Measurements from ENCODE around the gene PTPN5.
"Not testable (repeated sequence)": the region's sequence is repeated elsewhere in the genome, so short reads cannot be mapped to it uniquely, and the experiment has no call there.

The PTPN5 gene

DNA sequence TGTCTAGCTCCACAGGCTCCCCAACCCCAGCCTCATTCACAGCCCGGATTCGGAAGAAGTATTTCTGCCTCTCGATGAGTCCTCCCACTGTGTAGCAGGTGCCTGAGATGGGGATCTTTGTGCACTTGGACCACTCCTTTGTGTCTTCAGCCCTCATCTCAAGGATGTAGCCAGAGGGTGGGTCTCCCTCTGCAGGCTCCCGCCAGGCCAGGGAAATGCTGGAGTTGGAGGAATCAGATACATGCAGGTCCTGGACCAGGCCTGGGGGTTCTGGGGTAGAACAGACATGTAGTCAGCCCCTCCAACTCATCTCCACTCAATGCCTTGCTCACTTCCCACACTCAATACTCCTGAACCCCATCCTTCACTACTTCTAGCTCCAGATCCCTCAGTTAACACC is 82.2 kb downstream of the PTPN5 start:
- no peak for DNase-seq (ENCODE audit: low read depth in 2 of 2)

DNA sequence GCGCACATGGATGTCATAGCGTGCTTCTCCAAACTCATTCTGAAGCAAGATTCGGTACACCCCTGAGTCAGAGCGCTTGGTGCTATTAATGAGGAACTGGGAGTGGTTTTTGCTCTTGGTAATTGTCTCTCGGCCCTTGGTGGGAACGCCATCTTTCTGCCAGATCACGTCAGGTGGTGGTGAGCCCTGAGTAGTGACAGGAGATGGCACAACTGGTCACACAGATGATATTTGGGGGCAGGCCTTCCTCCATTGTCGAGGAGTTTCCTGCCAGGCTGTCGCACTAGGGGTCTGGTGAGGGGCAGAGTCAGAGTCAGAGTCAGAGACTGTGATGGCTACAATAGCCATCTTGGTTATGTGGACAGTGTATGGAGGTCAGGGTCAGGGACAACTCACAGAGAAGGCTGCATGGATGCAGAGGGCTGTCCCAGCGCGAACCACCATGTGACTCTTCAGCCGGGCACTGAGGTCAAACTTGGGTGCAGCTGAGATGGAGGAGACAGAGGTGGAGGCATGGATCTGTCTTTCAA is 83.7 kb downstream of the PTPN5 start:
- no peak for DNase-seq (ENCODE audit: low read depth in 2 of 2)

DNA sequence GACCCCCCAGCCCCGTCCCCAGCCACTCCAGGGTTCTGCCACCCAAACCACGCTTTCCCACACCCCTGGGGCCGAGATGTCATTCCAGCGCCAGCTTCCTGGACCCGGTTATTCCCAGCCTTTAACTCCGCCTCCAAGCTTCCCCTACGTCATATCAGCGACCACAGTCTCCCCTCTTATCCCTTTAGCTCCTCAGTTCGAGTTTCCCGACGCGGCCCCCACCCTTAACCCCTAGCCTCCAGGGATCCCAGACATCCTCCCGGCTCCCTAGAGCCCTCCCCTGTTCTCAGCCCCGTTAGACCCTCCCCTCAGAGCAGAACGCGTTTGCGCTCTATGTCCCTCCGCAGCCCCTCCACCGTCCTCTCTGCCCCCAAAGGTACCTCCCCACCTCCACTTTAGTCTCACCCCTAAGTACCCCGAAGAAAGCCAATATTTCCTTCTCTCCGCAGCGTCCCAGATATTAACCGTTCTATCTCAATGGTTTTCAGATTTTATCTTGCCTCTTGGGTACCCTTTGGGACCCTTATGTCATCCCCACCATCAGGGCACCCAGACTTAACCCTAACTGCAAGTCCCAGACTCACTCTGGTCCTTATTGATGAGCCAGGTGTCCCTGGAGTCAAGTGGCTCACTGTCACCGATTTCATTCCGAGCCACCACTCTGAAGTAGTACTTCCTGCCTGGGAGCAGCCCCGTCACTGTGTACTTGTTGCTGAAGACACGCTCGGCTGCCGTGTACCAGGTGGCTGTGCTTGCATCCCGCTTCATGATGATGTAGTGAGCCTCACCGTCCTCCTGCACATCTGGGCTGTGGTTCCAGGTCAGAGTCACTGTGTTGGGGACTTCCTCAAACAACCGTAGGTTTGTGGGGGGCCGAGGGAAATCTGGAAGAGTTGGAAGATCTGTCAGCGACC is 85.0 kb downstream of the PTPN5 start:
- DNase-seq (ENCODE audit: low read depth in 2 of 2) = peak in 1 of 2 experiments; percentile 17

DNA sequence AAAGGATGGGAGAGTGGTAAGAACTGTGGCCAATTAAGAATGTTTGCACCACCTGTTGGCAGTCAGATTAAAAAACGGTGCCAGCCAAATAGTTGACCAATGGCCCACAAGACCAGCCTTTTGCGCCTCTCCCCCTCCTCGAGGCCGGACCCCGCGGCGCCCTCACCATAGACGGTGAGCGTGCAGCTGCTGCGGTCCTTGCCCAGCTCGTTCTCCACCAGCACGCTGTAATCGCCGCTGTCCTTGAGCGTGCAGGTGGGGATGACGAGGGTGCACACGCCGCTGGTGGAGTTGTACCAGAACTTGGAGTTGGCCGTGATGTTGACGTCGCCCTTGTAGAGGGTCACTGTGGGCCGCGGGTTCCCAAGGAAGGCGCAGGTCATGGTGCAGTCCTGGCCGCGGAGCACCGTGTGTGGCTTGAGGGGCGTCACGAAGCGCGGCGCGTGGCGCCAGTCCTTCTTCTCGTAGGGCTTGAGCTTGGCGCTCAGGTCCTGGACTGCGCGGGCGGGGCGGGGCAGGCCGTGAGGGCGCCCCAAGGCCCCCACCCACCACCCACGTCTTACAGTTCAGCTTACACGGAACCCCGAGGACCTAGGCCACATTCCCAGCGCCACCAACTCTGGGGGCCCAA is 85.8 kb downstream of the PTPN5 start:
- DNase-seq (ENCODE audit: low read depth in 2 of 2) = peak in 1 of 2 experiments; percentile 14

DNA sequence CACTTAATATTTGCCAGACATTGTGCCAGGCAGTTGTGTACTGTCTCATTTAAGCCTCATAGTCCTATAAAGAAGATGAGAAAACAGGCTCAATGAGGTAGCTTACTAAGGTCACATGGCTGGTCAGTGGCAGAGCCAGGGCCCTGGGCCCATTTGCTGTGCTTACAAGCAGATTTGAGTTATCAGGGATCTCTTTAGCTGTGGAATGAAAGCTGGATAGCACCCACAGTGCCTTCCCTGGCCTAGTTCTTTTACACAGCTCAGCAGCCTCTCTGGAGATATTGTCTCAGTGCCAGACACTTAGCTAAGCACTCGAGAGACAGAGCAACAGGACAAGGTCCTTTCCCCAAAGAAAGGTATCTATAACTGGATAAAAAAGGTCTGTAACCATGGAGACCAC is 86.9 kb downstream of the PTPN5 start:
- DNase-seq (ENCODE audit: low read depth in 2 of 2) = no peak

DNA sequence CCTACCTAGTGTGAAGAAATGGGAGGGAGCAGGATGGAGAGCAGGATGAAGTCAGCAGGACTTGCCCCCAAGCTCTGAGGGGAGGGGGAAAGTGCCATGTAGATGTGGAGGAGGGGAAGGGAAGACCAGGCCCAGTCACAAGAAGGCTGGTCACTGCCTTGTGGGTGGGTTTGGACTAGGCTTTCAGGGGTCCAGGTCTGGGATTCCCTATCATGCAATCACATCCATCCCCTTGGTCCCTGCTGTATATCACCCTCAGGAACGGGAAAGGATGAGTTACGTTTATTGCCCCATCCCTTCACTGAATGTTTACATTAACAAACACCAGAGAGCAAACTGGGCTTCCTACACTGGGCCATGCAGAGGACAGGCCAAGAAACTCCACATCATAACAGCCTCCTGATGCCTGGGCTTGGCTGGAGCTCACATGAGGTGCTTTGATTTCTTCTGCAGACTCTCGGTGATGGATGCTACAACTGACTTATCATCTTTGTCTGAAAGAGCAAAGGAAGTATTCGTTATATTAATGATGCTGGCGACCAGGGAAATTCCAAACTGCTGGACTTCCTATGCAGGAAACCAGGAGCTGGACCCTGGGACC is 87.5 kb downstream of the PTPN5 start:
- DNase-seq (ENCODE audit: low read depth in 2 of 2) = no peak

DNA sequence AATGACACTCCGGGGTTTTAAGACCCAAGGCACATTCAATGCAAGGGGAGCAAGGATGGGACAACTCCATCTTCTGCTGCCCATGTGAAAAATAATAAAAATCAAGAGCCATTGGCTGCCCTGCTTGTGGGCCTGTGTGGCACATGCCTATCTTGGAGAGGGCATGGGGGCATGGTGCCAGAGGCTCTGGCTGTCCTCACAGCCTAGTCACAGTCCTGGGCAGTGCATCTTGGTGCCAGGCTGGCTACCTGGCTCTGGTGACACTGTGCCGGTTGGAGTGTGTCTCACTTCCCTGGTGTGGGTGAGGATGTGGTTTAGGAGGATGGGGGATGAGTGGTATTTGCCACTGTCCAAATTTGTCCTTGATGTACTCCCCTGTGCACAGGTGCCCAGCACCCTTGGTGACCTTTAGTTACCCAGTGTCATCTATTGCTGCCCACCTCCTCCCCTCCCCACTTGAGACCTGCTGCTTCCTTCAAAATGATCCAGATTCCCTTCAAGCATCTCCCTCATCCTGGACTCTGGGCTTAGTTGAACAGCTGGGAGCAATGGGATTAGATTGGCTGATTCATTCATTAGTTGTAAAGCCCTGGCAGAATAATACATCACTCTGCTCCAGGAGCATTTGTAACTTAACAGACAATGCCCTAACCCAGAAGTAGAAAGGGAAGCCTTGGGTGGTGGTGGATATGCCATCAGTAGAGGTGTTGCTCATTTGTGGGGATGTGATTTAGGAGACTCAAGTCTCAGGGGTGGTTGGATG is 88.4 kb downstream of the PTPN5 start:
- no peak for DNase-seq (ENCODE audit: low read depth in 2 of 2)

DNA sequence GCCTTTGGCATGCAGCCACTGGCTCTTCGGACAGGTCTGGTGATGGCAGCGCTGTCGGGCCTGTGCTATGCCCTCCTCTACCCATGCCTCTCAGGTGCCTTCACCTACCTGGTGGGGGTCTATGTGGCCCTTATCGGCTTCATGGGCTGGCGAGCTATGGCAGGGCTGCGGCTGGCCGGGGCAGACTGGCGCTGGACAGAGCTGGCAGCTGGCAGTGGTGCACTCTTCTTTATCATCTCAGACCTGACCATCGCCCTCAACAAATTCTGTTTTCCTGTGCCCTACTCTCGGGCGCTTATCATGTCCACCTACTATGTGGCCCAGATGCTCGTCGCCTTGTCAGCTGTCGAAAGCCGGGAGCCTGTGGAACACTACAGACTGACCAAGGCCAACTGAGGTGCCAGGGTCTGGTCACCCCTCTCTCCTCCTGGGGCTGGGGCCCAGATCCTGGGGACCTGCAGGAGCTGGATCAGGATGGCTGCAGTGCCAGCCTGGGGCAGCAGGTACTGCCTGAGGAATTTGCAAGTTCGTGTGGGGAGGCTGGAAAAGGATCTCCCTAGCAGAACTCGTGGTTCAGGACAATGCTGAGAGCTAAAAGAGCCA is 89.9 kb downstream of the PTPN5 start:
- no peak for DNase-seq (ENCODE audit: low read depth in 2 of 2)

DNA sequence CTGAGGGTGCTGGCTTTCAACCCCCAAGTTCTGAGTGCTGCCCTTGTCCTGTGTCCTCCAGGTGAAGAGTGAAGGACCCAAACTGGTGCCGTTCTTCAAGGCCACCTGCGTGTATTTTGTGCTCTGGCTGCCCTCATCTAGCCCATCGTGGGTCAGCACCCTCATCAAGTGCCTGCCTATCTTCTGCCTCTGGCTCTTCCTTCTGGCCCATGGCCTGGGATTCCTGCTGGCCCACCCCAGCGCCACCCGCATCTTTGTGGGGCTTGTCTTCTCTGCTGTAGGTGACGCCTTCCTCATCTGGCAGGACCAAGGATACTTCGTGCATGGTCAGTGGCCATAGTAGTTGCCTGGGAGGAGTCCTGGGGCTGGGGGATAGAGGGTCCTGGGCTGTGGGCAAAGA is 90.7 kb downstream of the PTPN5 start:
- DNase-seq (ENCODE audit: low read depth in 2 of 2) = no peak

DNA sequence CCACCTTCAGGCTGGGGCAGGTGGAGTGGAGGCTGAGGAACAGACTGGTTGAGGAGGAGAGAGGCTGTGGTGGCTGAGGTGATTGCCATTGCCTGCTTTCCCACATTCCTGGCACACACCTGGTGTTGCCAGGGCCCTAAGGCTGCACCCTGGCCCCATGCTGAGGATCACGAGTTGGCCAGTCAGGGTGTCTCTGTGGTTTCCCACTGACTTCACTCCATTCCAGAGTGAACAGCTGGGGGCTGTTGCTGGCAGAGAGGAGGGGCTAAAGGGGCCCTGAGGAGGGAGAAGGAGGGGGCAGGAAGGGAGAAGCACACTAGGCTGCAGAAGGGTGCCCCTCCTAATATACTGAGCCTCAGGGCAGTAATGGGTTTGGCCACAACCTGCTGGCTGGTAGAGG is 91.2 kb downstream of the PTPN5 start:
- no peak for DNase-seq (ENCODE audit: low read depth in 2 of 2)

DNA sequence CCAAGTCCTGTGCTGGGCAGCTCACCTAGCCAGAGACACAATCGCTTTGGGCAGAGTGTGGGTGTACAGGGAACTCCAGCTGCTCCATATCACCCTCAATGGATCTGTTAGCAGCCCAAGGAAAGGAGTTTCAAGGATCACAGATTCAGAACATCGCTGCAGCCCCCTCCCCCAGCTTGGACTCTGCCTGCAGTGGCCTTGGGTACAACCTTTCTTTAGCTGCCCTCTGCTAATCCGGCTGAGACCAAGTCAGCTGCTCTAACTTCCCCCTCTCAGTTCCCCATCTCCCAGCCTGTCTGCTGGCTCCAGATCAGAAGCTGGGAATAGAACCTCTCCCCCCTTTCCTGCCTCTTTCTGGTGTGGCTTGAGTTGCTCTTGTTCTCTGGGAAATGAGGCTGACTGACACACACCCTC is 91.7 kb downstream of the PTPN5 start:
- DNase-seq (ENCODE audit: low read depth in 2 of 2) = no peak

DNA sequence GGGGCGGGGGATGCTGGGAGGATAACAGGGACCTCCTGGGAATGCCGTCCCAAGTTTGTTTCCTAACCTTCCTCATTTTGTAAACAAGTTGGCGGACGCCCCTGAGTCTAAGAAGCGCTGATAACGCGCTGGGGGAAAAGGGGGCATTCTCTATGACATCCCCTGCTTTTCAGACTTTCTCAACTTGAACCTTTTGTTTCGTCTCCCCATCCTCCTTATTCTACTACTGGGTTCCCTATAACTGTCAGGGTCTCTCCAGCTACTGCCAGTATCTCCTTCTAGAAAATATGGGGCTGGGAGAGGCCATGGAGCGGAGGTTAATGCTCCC is 92.4 kb downstream of the PTPN5 start:
- no peak for DNase-seq (ENCODE audit: low read depth in 2 of 2)

DNA sequence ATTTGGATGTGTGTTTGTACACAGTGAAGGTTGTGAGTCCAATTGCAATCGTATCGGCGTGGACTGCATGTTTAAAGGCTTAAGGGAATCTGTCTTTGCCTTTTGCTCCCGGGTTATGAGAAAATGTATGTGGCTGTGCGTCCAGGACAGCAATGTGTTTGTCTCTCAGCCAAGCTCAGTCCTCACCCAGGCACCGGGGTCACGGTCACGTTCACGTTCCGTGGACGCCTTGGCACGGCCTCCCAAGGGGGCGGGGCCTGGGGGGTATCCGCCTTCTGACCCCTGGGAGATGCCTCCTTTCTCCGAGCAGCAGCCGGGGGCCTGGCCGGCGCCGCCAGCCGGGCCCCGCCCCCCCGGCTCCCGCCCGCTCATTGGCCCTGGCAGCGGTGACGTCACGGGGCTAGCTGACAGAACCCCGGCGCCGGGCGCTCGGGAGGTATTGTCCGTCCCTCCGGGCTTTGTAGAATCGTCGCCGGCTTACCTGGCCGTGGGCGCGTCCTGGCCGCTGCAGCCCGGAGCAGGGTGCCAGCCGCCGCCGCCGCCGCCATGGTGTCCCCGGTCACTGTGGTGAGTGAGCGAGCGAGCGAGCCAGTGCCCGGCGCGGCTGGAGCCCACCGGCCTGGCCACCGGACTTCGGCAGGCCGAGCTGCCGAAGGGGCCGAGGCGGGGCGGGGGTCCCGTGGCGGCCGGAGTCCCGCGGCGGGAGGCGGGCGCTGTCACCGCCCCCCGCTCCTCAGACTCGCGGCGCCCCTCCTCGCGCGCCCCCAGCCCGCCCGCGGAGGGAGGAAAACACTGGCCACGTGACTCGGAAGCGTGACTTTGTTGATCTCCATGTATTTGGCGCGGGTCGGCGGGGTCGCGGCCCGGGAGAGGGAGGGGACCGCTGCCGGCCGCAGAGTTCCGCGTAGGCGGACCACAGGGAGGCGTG is 93.0 kb downstream of the PTPN5 start, which contains the start of gene TMEM86A:
Gene TMEM86A (plus strand): TSS at position 439 of the 928 bp plus-strand sequence. CDS start 108 bp downstream, at position 547.
- DNase-seq (ENCODE audit: low read depth in 2 of 2) = peak; percentile 79 to 87

DNA sequence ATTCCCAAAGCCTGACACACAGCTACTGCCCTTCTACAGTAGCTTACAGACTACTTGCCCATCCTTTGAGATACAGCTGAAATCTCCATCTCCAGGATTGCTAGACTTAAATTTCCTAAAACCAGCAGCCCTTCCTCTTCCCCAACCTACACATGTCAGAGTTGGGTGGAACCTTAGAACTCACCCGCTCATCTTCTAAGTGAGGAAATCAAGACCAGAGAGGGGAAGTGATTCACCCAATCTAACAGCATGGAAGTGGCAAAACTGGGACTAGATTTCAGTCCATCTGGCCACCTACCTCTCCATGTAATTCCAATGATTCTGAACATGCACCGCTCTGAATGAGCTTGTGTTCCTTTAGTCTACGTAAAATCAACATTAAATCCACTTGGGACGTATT is 94.0 kb downstream of the PTPN5 start:
- DNase-seq (ENCODE audit: low read depth in 2 of 2) = no peak

DNA sequence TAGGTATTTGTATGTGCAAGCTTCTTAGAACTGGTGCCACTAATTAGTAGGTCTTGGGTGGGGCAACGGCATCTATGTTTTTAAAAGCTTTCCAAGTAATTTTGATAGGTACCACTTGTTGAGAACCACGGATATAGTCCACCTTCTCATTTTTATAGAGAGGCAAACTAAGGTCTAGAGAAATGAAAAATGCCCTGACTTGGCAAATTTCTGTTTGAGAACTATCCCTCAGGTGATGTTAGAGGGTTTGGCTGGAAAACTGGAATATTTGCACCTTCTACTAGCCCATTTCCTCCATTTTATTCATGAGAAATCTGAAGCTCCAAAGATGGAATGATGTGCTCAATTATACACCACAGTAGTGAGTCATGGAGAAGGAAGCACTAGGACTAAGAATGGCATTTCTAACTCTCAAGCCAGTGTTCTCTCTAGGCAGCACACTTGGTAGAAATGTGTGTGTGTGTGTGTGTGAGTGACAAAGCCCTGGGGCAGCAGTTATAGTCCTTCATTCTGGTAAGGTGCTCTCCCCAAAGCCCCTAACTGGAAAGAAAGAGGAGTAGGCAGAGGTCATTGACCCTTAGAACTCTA is 94.9 kb downstream of the PTPN5 start:
- DNase-seq (ENCODE audit: low read depth in 2 of 2) = no peak

DNA sequence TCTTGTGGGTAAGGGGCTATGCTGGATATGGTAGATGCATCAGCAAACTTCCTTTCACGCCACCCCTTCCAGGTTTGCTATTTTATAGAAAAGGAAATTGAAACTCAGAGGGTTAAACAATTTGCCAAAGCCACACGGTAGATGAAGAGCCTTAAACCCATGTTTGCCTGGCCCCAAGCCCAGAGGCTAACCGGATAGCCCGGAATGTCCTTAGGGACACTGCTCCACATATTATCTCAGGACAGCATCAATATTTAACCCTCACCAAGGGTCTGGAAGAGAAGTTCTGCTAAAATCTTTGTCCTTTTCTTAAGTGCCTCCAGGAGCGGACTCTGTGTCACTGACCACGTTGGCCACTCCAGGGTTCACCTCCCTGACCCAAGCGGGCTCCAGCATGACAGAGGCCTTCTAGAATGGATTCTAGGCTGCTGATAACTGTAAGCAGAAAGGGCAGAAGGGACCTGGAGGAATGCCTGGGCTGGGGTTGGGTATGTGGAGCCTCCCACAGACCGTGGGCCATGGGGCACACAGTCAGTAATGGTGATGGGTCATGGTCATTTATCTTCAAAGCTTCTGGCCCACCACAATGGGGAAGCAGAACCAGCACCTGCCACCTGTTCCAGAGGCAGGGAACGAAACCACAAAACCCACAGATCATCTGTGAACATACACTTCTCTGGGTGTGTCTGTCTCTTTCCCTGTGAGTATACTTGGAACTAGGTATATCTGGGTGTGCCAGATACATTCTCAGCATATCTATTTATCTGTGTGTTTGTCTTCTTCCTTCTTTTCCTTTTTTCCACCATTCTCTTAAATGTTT is 98.4 kb downstream of the PTPN5 start:
- no peak for DNase-seq (ENCODE audit: low read depth in 2 of 2)

DNA sequence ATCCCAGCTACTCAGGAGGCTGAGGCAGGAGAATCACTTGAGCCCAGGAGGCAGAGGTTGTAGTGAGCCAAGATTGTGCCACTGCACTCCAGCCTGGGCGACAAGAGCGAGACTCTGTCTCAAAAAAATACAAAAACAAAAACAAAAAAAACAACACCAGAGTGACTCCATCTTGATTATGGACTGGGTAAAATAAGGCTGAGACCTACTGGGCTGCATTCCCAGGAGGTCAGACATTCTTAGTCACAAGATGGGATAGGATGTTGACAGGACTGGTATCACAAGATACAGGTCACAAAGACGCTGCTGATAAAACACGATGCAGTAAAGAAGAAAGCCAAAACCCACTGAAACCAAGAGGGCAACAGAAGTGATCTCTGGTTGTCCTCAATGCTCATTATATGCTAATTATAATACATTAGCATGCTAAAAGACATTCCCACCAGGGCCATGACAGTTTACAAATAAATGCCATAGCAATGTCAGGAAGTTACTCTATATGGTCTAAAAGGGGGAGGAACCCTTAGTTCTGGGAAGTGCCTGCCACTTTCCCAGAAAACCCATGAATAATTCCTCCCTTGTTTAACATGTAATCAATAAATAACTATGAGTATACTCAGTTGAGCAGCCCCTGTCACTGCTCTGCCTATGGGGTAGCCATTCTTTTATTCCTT is 100.0 kb downstream of the PTPN5 start:
- not testable (repeated sequence) for DNase-seq (ENCODE audit: low read depth in 2 of 2)

DNA sequence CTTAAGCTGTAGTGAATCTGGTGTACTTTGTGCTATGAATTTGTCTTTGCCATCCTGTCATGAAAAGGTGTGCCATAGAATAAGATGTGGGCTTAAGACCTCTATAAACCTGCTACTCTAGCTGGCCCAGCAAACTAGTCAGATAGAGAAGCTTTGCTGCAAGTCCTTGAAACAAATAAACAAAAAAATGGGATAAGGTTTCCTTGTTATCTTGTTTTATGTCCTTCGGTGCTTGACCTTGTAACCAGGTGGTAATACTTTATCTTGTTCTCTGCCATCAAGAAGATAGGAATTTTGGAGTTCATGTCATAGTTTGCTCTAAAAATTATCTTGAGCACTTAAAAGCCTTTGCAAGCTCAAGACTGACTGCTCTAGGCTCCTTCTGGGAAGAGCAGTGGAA is 107.3 kb downstream of the PTPN5 start:
- no peak for DNase-seq (ENCODE audit: low read depth in 2 of 2)

All from stimulated activated CD4-positive, alpha-beta T cell treated with anti-CD3 and anti-CD28 coated beads, Interleukin-12 subunit alpha, Interleukin-12 subunit beta, amount 100 ng/mL, for 24 hours (primary cell).